CD4-positive, alpha-beta T cell treated with Interleukin-17A for 4 hours (primary cell): ENCODE results near the gene TBC1D3D.
"Not testable (repeated sequence)": the region's sequence is repeated elsewhere in the genome, so short reads cannot be mapped to it uniquely, and the experiment has no call there.

Source experiments
- DNase-seq: peaks from one replicate; pipeline ENCODE4 v3.0.0-alpha.2; 2020; ENCODE audit warnings: mixed read lengths

Gene TBC1D3D

GRCh38 chr17:38003676-38004075 lies at the start of gene TBC1D3D:
Gene TBC1D3D (plus strand): TSS chr17:38003976. CDS start chr17:38005561, 1,585 bp downstream.
- not testable (repeated sequence) for DNase-seq

DNA sequence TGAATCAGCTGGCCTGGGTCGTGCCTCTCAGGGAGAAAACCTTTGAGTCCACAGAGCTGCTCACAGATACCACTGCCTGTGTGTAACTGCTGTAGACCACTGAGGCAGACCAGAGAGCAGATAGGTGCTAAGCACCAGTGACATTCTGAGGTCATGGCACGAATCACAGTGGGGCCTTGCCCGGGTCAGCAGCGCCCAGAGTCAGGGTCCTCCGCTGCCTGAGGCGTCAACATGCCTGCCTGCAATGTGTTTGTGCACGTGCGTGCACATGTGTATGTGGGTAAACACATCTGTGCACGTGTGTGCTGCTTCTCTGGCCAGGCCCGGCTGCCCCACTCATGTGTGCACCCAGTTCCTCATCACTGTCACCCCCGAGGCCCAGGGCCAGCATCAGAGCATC lies 14.8 kb upstream of the TBC1D3D start, which contains the start of gene TBC1D3L:
TBC1D3L (minus strand) TSS at position 101 of the 400 bp plus-strand sequence. CDS start 1,540 bp downstream, outside the sequence.
- not testable (repeated sequence) for DNase-seq
